Right lobe of liver (tissue), 6 donors: ENCODE results near the gene HLA-DQB2. TPM values are rescaled to one million over a fixed set of nuclear protein-coding genes. Genes with fewer than 3 reads are reported as not detected.
"Not testable (repeated sequence)": the region's sequence is repeated elsewhere in the genome, so short reads cannot be mapped to it uniquely, and the experiment has no call there.

Source experiments
- ATAC-seq, 4 donors: fragments of 200-7000 bp; cut with Tn5 transposase; one replicate each; pipeline ENCODE4 v1.9.1; 2020; ENCODE audit warnings: mild to moderate bottlenecking in 4 of 4, moderate library complexity in 4 of 4
- DNase-seq, 3 donors: peaks; one replicate each; pipeline ENCODE4 v3.0.0-alpha.2; 2020
- H3K27ac ChIP-seq, 3 donors: fragments of 200-600 bp; one replicate each; pipeline ENCODE4 v1.8.0; 2022
- H3K27me3 ChIP-seq, 2 donors: fragments of 200-600 bp; one replicate each; pipeline ENCODE4 v1.8.0; 2022
- H3K36me3 ChIP-seq, 4 donors: fragments of 200-600 bp; sonication (generic) in 1 of 4; one replicate each; pipeline versions ENCODE4 v1.5.1 to v1.8.0; 2017 to 2022; ENCODE audit warnings: control low read depth in 1 of 4
- H3K4me1 ChIP-seq, 4 donors: fragments of 200-600 bp; sonication (generic) in 1 of 4; one replicate each; pipeline versions ENCODE4 v1.5.1 to v1.8.0; 2017 to 2022; ENCODE audit warnings: control low read depth in 1 of 4
- H3K4me3 ChIP-seq, 3 donors: fragments of 200-600 bp; one replicate each; pipeline ENCODE4 v1.8.0; 2022
- H3K9me3 ChIP-seq, 4 donors: fragments of 200-600 bp; sonication (generic) in 1 of 4; one replicate each; pipeline versions ENCODE4 v1.5.1 to v1.8.0; 2017 to 2022; ENCODE audit warnings: control low read depth in 1 of 4
- CTCF ChIP-seq, 4 donors: fragments of 200-600 bp in 3 of 4; fragments of 450-650 bp in 1 of 4; IDR thresholded peaks; one replicate each; pipeline versions ENCODE4 v1.5.1 to v1.8.0; 2016 to 2022; ENCODE audit warnings: antibody characterized with exemption in 4 of 4, mild to moderate bottlenecking in 2 of 4
- POLR2A ChIP-seq: fragments of 450-650 bp; IDR thresholded peaks from one replicate; pipeline ENCODE4 v1.6.1; 2017; ENCODE audit warnings: antibody characterized with exemption, mild to moderate bottlenecking
- WGBS: methylation state at CpG from one replicate; pipeline ENCODE4 v1.1.6; 2018; ENCODE audit warnings: low coverage, low lambda C conversion rate; ENCODE audit not compliant: insufficient coverage; ENCODE audit errors: missing lambda C conversion rate; 5-methylcytosine and 5-hydroxymethylcytosine counted together
- intact Hi-C, 2 donors: fragments of 100-400 bp; cut with DNase I; formaldehyde crosslinking; loops; one replicate each; pipeline versions ENCODE4 v1.11.2 to v1.14.1; 2022
- total RNA-seq, 6 experiments: library from RNA; depleted of rRNA in 2 of 6; stranded (reverse); fragments of >200 nt in 2 of 6; fragmentation: NEBNext Ultra II Directional in 3 of 6; extraction: Animal tissue kit (Norgen Biotek cat#: 25700) in 3 of 6; gene quantifications; one replicate each; pipeline versions ENCODE4 v1.1.0 to v1.2.4, GENCODE V29; 2016 to 2023
- donor health status: DM: no; HTN: yes; CAD: no.
- donor health status: DM: no; HTN: no; CAD: no.
- donor health status: DM: no; HTN: no; CAD: no.
- donor health status: DM: no; HTN: yes; CAD: no.
- donor health status: DM: no; HTN: yes; CAD: no.

The HLA-DQB2 gene
- total RNA-seq, 6 experiments from 2014 or later: 0.24 to 5.1 (median 0.46) TPM; not detected in 3

DNA sequence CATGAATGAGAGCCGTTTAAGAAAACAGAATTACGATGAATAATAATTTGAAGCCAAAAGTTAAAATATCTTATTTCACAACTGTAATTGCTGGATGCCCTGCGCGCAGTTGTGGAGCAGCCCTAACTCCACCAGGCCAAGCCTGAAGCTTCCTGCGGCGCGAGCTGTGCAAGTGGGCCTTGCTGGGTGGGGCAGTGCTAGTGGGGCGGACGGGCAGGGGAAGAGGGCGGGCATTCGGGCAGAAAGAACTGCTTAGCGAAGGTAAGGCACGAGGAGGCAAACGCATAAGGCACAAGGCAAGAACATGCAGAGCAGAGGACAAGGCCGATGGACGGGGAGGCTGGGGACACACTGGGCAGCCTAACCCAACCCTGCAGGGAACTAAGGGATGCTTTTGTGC lies 2.3 kb downstream of the HLA-DQB2 start:
- no peak overlapping the region for H3K27ac ChIP-seq
- no peaks in the 10 kb centered on the region for H3K9me3 ChIP-seq
- ATAC-seq (peak in 1 of 4 donors; percentile 10), DNase-seq (no peak)
- no peak overlapping the region for H3K4me3 ChIP-seq
- TF ChIP-seq POLR2A: no peak
- no peak for TF ChIP-seq CTCF (IDR thresholded peaks at IDR 0.05)
- H3K27me3 ChIP-seq: no peaks in the 10 kb centered on the region
- 64% methylated on average over 9 of the region's 16 CpGs for WGBS
- H3K4me1 ChIP-seq: no peaks in the 10 kb centered on the region
- intact Hi-C loops: no loop called here
- H3K36me3 ChIP-seq: no peaks in the 10 kb centered on the region

DNA sequence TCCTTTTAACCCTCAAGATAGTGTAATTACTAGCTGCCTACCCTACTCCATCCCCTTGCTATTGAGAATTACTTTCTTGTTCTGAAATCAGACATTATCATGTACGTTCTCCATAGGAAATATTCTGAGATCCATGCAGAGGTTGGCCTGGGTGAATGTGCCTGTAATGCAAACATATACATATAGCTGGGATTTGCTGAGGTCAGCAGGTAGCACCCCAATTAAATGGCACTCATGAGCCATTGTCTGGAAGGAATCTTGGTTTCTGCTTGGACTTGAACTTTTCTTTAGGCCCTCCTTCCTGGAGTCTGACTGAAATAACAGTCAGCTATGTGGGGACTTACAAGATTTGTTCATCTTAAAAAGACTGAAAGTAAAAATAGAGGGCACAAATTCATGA lies 3.7 kb downstream of the HLA-DQB2 start:
- intact Hi-C loops: no loop called here
- no peak overlapping the region for H3K27ac ChIP-seq
- no peaks in the 10 kb centered on the region for H3K27me3 ChIP-seq
- no peaks in the 10 kb centered on the region for H3K36me3 ChIP-seq
- no peak overlapping the region for H3K4me3 ChIP-seq
- TF ChIP-seq CTCF (IDR thresholded peaks at IDR 0.05) (no peak), POLR2A (no peak)
- ATAC-seq: no peak
- H3K4me1 ChIP-seq: no peaks in the 10 kb centered on the region
- H3K9me3 ChIP-seq: no peaks in the 10 kb centered on the region
- whole genome bisulfite sequencing: 47% methylated on average over 1 of the region's 1 CpG
- no peak for DNase-seq

DNA sequence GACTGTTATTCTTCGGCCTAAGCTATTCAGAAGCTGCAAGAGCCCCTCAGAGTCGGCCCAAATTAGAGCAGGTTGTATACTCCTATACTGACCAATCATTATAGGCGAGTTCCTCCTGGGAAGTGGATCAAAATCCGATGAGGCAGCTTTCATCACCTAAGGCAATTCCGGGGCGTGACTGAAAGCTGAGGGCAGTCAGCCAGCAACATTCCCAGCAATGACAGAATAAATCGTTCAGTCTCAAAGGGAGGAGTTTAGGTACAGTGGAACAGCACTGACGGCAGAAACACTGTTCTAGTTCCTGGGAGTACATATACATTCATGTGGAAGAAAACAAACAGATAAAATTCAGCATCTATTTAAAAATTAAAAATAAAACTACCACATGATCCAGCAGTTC lies 10.8 kb downstream of the HLA-DQB2 start:
- ATAC-seq: no peak
- Histone ChIP-seq H3K27ac (no peak overlapping the region), H3K9me3 (no peaks in the 10 kb centered on the region), H3K4me3 (no peak overlapping the region), H3K27me3 (no peaks in the 10 kb centered on the region), H3K4me1 (no peaks in the 10 kb centered on the region), H3K36me3 (no peaks in the 10 kb centered on the region)
- WGBS: 27% methylated on average over 8 of the region's 8 CpGs
- intact Hi-C loops: no loop called here
- no peak for TF ChIP-seq CTCF (IDR thresholded peaks at IDR 0.05)
- TF ChIP-seq POLR2A: no peak
- no peak for DNase-seq

GRCh38 chr6:32745649-32746048 lies 17.7 kb downstream of the HLA-DQB2 start:
- ATAC-seq, DNase-seq, H3K4me1 ChIP-seq, H3K9me3 ChIP-seq, intact Hi-C loops, H3K27me3 ChIP-seq, H3K27ac ChIP-seq, H3K4me3 ChIP-seq, H3K36me3 ChIP-seq: not testable (repeated sequence)
- WGBS: 18% methylated on average over 1 of the region's 1 CpG

GRCh38 chr6:32744776-32745175 lies 18.6 kb downstream of the HLA-DQB2 start:
- no peak overlapping the region for H3K27ac ChIP-seq
- no peak for TF ChIP-seq POLR2A
- TF ChIP-seq CTCF (IDR thresholded peaks at IDR 0.05): no peak
- DNase-seq: no peak
- intact Hi-C loops: no loop called here
- 21% methylated on average over 5 of the region's 5 CpGs for WGBS
- no peak for ATAC-seq
- no peaks in the 10 kb centered on the region for H3K9me3 ChIP-seq
- H3K36me3 ChIP-seq: no peaks in the 10 kb centered on the region
- no peak overlapping the region for H3K4me3 ChIP-seq
- H3K27me3 ChIP-seq: no peaks in the 10 kb centered on the region
- H3K4me1 ChIP-seq: no peaks in the 10 kb centered on the region
